GM18951 (cell line): ENCODE results near the gene FAM240A.

ENCODE experiments used
- POLR2A ChIP-seq: IDR thresholded peaks from 4 replicates; pipeline ENCODE4 v1.6.1; 2011; ENCODE audit warnings: mild to moderate bottlenecking; ENCODE audit not compliant: insufficient read length, insufficient read depth; ENCODE audit errors: extremely low read depth
- in situ Hi-C: fragments of 300-500 bp; cut with MboI; formaldehyde crosslinking; loops from one replicate; pipeline ENCODE4 v1.12.0; 2022; ENCODE audit warnings: low sequenced_read_pairs, mixed read lengths, inconsistent platforms; ENCODE audit not compliant: unreplicated experiment

Gene FAM240A

DNA sequence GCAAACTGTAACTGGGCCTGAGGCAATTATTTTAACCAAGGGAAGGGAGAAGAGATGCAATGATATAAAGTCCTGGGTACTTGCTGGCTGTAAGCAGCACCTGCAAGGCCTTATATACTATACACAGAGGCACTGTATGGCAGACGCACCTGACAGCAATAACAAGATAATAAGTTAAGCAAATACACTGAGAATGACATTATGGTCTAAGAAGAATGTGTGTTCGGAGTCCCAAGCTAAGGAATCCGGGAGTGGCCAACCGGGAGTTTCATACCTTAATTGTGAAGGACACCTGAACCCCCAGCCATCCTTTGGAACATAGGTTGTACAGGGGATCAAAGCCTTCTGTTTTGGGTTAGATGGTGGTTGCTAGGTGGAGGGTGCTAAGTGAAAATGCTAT is 13.7 kb downstream of the FAM240A start:
- in situ Hi-C loops = no loop called here
- TF ChIP-seq POLR2A = no peak

DNA sequence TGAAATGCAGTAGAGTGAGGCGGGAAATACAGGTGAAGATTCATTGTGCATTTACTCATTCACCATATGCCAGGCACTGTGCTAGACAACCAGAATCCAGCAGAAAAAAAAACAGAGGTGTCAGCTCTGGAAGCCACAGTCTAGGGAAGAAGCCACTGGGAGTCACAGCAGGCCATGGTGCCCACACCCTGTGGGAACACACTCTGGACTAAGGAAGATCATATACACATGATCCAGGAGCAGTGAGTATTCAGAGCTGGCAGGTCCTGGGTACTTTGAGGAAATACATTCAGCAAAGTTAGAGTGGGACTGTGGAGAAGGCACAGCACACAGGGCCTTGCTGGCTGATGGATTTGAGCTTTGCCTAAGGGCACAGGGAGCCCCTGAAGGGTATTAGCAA is 14.8 kb downstream of the FAM240A start:
- no peak for TF ChIP-seq POLR2A
- in situ Hi-C loops = no loop called here

DNA sequence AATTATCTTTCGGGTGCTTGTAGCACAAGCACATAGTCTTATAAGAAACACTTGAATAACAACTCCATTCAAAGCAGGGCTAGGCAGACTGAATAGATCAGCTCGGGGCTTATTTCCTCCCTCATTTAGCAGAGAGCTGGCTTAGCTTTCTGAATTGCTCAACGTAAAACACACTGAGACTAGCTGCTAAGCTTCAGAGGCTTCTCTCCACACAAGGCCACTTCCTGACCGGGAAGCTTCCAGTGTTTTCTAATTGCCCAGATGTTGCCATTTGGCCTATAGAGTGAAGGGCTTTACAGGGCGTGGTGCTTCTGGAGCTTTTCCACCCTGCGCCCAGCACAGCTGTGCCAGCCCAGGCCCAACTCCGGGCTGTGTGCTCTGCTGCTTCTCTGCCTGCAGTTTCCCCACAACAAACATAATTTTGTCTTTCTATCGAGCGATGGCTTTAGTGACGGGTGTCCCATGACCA is 16.6 kb downstream of the FAM240A start:
- no peak for TF ChIP-seq POLR2A
- in situ Hi-C loops = no loop called here

DNA sequence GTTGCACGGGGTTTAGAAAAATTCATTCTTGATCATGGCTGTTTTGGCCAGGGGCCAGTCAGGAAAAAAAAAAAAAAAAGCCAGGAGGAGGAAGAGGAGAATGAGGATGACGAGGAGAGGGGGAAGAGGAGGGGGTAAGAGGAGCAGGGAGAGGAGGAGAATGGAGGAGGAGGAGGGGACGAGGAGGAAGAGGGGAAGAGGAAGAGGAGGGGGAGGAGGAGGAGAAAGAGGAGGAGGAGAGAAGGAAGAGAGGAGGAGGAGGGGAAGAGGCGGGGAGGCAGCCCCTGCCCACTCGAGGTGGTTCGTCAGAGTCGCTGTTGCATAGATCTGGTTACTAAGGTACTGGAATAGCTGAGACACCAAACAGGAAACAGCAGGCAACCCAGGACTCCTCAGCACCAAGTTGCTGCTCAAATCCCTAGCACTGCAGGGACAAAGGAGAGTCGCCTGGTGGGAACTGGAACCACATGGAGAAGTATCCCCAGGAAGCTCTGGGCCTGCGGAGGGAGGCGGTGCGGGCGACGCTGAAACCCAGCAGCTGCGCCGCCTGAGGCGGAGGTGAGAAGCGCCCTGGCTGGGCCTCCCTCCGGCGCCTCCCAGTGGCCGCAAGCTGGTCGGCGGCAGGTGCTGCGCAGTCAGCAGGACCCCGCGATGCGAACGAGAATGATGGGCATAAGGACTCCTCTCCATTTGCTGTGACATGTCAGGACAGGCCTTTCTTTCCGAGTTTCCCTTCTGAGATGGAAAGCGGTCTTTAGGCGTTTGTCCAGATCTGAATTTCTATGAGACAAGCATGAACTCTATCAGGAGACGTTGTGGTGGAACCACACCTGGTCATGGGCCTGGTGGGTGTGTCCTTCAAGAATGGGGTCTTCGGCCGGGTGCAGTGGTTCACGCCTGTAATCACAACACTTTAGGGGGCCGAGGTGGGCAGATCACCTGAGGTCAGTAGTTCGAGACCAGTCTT is 17.5 kb downstream of the FAM240A start:
- in situ Hi-C loops = no loop called here
- TF ChIP-seq POLR2A = no peak

- in situ Hi-C loops = no loop called here
These were observed 20.5 kb downstream of the FAM240A start for GRCh38 chr3:46632792-46633191.

DNA sequence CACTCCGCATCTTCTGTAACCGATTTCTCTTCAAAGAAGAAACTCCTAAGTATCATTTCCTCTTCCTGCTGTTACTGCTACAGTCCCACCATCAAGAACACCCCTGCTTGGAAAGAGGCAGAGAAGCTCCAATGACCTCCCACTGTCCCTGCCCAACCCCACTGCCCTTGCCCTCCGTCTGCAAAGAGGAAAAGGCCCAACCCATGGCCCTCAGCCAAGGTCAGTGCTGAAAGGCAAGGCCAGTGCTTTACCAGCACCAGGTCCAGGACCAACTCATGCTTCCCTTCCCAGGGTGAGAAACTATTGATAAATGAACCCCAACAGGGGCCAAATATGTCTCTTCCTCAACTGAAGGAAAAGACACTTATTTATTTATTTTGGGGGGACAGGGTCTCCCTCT is 22.5 kb downstream of the FAM240A start:
- in situ Hi-C loops = loop anchor here (5.0 kb wide), 1 partner anchor 153 kb away; no protein-coding TSS in a partner anchor
- TF ChIP-seq POLR2A = no peak

More at GRCh38 chr3:46632792-46633191, 20.5 kb downstream of the FAM240A start:
- TF ChIP-seq POLR2A = no peak

GRCh38 chr3:46639221-46639620 is 26.9 kb downstream of the FAM240A start:
- TF ChIP-seq POLR2A = no peak
- in situ Hi-C loops = loop anchor here (5.0 kb wide), 1 partner anchor 157 kb away; no protein-coding TSS in a partner anchor

DNA sequence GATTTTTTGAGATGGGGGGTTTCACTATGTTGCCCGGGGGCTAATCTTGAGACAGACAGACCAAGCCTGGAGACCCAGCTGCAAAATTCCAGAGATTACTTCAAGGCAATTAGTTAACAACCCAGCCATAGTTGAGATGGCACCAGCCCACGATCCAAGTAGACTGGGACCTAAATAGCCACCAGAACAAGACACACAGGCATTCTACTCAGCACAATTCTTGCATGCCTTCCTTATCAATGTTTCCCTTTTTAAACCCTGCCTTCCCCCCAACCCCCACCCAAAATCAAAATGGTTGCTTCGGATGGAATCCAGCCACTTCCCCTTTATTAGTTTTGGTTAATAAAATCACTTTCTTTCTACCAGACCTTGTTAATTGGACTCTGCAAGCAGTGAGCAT is 28.6 kb downstream of the FAM240A start:
- no peak for TF ChIP-seq POLR2A
- in situ Hi-C loops = no loop called here

DNA sequence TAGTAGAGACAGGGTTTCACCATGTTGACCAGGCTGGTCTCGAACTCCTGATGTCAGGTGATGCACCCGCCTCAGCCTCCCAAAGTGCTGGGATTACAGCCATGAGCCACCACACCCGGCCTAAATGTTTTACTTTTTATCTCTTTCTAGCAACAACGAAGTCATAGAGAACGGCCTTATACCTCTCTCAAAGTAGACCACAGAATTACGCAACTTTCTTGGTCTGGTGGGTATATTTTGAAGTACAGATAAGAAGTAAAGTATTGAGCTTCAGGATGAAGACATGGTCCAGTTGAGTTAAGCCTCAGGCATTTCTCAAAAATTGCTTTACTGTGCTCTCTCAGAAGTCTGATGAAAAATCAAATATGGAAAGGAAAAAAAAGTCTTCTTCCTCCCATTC is 30.6 kb downstream of the FAM240A start:
- no peak for TF ChIP-seq POLR2A
- in situ Hi-C loops = no loop called here

- in situ Hi-C loops = no loop called here
- TF ChIP-seq POLR2A = no peak
These were observed 31.4 kb downstream of the FAM240A start for GRCh38 chr3:46643701-46644100.

DNA sequence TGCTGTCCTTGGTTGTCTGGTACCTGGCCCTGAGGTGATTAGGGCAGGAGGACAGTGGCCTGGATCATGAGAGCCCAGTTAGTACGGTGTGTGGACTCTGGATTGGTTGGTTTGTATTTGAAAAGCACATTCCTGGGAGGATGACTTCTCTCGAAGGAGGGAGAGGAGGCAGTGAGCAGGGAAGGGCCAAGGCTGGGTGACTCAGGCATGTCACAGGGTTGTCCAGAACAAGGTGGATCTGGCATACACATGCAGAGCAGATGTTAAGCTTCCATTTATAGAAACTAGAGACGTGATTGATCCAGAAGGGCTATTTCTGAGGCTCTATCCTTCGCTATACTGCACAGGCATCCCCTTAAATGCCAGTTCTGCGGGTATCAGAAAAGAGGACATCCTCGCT is 34.4 kb downstream of the FAM240A start:
- no peak for TF ChIP-seq POLR2A
- in situ Hi-C loops = no loop called here

DNA sequence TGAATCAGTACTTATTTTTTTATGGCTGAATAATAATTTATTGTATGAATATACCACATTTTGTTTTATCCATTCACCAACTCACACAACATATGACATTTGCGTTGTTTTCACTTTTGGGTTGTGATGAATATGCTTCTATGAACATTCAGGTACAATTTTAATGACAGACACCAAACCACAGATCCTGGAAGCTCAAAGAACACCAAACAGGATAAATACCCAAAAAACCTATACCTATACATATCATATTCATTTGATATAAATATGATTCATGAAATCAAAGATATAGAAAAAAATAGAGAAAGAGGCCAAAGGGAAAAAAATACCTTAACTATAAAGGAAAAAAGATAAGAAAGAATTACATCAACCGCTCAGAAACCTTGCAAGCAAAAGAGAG is 35.8 kb downstream of the FAM240A start:
- in situ Hi-C loops = no loop called here

GRCh38 chr3:46649436-46649835 is 37.1 kb downstream of the FAM240A start:
- in situ Hi-C loops = no loop called here
- TF ChIP-seq POLR2A = no peak

More for the DNA sequence above, 35.8 kb downstream of the FAM240A start:
- no peak for TF ChIP-seq POLR2A

DNA sequence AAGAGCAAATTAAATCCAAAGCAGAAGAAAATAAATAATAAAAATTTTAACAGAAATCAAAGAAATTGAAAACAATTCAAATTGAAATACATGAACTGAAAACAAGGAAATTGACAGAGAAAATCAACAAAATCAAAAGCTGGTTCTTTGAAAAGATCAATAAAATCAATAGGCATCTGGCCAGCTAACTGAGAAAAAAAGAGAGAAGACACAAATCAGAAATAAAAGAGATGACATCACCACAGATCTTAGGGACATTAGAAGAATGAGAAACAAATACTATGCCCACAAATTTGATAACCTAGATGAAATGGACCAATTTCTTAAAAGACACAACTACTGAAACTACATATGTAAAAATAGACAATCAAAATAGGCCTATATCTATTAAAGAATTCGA is 38.8 kb downstream of the FAM240A start:
- in situ Hi-C loops = no loop called here
- no peak for TF ChIP-seq POLR2A
